ENCODE measurements around the gene TBC1D1.

- TF ChIP-seq CTCF (IDR thresholded peaks at IDR 0.05; ENCODE audit: insufficient read depth, low read depth, low read length) (no peak), EZH2 (IDR thresholded peaks at IDR 0.05; ENCODE audit: insufficient read depth, low read length) (no peak)
Measured at GRCh38 chr4:38164346-38164745, 273.5 kb downstream of the TBC1D1 start.

Data from astrocyte (in vitro differentiated cells and primary cell).